ENCODE results near the gene LRRK2. TPM values are rescaled to one million over a fixed set of nuclear protein-coding genes. Genes with fewer than 3 reads are reported as not detected.

Gene LRRK2
- total and polyA plus RNA-seq, 2 of the 8 experiments (the other 6 are each of a cell fraction or from before 2014, with no cell fraction given), result 0.06 to 0.13 TPM

DNA sequence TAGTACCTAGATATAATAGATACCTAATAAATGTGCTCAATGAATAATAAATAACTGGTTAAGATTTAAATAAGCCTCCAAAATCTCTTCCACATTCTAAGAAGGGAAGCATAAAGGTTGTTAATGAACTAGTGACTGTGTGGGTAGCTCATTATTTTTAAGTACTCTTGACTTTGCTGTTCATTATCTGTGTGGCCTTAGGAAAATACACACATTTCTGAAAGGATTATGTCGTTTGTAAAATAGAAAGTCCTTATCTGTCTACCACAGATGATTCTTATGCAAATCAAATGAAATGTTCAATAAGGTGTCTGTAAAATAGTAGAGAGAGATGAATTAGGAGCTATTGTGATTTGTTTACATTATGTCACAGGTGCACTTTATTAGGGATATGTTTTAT, 119.5 kb downstream of the LRRK2 start (continued):
- TF ChIP-seq FOSL1 (IDR thresholded peaks at IDR 0.05; ENCODE audit: insufficient read depth, low read depth, low read length), result no peak
